Activated T-cell treated with anti-CD3 and anti-CD28 coated beads, Interleukin-2, amount 50 U/mL, for 48 hours (primary cell): ENCODE results near the gene C19orf47.
"Not testable (repeated sequence)": the region's sequence is repeated elsewhere in the genome, so short reads cannot be mapped to it uniquely, and the experiment has no call there.

Experiments used
- DNase-seq, 2 experiments: peaks; one replicate each; pipeline ENCODE4 v3.0.0-alpha.2; 2020

C19orf47 gene

GRCh38 chr19:40342644-40343311, 5.4 kb downstream of the C19orf47 start:
- DNase-seq, result no peak

DNA sequence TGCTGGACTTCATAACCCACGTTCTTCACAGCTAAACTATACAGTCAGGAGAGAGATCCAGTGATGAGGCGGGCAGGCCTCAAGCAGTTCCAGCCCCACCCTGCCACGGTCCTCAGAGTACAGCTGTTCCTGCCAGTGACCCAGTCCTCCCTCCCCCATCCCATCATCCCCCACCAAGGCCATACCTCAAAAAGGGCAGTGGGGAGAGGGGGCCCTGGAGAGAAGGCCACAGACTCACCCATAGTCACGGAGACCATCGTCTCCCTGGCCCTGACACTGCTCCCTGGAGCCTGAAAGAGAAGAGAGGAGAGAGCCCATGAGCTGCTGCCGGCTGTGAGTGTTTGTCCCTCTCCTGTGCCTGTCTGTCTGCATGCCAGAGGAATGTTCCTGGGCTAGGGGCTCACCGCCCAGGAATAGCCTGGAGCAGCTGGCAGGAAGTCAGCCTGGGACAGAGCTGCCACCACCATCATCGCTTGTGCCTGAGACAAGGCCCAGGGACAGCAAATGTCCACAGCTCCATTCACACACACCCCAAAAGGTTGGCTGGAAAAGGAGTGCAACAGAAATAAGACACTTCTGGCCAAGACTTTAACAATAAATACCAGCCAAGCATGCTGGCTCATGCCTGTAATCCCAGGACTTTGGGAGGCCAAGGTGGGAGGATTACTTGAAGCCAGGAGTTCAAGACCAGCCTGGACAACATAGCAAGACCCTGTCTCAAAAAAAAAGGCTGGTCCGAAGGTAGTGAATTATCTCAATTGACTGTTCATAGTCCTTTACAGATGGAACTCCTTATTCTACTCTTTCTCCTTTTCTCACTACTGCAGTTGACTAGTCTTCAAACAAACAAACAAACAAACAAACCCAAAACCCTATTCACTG, 6.4 kb downstream of the C19orf47 start:
- no peak for DNase-seq

DNA sequence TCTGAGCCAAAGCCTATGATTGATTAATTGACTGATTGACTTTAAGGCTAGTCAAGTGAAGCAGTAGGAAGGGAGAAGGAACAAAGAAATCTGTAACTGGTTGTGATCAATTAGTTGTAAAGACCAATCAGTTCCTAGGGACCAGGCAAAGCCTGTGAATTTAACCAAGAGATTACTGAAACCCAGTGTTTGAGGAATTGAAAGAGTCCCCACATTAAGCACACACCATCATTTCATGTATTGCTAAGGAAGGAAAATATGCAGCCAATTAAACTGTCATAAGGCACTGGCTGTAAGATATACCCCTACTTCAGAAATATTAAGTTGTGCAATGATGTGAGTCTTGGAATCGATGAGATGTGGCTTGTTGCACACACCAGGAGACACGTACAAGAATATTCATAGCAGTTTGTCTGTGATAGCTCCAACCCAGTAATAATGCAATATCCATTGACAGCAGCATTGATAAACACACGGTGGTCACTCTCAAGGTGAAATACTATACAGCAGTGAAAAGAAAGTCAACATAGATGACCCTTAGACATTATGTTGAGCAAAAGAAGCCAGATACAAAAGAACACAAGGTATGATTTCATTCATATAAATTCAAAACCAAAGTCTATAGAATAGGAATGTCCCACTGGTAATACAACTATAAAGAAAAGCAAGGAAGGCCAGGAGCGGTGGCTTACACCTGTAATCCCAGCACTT, 9.0 kb downstream of the C19orf47 start:
- DNase-seq, result no peak

DNA sequence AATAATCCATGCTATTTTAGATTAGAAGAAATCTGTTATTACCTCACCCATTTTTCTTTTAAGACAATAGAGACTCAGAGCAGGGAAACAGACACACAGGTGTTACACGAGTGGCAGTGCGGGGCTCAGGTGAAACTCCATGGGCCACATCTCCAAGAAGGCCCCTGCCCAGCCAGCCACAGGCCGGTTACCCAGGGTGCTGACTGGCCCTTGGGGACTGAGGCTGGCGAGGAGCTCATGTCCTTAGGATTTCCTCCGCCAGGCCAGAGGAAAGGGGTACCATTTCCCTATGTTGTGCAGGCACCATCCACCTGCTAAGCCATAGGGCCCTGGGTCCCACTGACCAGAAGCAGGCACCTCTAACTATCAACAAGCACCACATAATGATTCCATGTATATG, 10.6 kb downstream of the C19orf47 start:
- no peak for DNase-seq

- no peak for DNase-seq
These were observed 11.1 kb downstream of the C19orf47 start for GRCh38 chr19:40337107-40337506.

DNA sequence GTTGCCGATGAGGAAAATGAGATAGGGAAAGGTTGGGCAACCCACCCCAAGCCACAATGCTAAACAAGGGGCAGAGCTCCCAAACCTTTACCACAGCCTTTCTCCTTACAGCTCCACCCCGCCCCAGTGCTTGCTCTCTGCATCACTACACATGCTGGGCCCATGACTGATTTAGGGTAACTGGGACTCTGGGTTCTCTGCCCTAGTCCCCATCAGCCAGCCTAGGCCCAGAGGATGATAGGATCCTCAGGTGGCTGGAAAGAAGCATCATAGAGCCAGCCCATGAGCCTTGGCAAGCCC, 11.6 kb downstream of the C19orf47 start:
- no peak for DNase-seq

DNA sequence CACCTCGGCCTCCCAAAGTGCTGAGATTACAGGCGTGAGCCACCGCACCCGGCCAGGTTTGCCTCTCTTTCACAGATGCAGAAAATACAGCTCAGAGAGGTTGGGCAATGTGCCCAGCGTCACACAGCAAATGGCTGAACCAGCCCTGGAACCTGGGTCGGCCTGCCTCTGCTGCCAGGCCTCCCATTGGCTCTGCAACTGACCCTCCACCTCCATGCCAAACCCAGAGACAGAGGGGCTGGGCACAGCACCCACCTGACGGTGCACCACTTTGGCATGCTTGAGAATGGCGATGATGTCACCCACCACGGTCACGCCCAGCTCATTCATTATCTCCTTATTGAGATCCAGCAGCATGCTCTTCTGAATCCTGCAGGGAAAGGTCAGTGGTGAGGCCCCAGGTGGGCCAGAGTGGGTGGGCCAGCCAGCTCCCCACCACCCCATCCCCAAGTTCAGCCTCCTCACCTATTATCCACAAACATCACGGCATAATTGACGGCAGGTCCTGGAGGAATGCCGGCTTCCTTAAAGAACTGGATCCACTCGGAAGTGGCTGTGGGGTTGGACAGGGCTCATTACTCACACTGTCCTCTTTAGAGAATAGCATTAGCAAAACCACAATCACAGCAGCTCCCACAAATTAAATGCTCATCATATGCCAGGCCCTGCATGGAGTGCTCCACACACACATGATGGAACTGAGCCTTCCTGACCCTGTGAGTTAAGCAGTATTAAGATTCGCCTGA, 12.2 kb downstream of the C19orf47 start:
- no peak for DNase-seq

GRCh38 chr19:40335101-40335500, 13.1 kb downstream of the C19orf47 start:
- DNase-seq, result no peak

- not testable (repeated sequence) for DNase-seq
These were observed 15.1 kb downstream of the C19orf47 start for GRCh38 chr19:40333083-40333482.

DNA sequence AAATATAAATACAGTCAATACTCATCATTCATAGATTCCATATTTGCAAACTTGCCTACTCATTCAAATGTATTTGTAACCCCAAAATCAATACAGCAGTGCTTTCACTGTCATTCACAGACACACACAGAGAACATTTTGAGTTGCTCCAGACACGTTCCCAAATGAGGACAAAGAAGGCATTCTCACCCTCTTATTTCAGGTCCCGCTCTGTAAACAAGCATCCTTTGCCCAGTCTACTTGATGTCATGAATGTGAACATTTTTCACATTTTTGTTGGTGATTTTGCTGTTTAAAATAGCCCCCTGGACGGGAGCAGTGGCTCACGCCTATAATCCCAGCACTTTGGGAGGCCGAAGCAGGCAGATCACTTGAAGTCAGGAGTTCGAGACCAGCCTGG, 15.5 kb downstream of the C19orf47 start:
- no peak for DNase-seq

DNA sequence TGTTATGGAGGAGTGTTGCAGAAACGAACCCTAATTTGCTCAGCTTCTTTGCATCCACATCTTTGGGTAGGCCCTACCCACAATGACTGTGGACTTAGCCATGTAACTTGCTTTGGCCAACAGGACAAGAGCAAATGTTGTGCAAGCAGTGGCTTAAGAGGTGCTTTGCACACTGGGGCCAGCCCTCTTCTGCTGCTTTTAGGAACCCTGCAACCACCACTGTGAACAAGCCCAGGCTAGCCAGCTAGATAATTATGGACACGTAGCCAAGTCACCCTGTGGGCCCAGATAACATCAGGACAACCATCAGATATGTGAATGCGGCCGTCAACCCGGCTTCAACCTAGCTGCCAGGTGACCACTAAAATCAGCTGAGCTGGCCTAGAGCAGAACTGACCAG, 17.1 kb downstream of the C19orf47 start:
- DNase-seq, result no peak

GRCh38 chr19:40326201-40326600, 22.0 kb downstream of the C19orf47 start:
- no peak for DNase-seq

DNA sequence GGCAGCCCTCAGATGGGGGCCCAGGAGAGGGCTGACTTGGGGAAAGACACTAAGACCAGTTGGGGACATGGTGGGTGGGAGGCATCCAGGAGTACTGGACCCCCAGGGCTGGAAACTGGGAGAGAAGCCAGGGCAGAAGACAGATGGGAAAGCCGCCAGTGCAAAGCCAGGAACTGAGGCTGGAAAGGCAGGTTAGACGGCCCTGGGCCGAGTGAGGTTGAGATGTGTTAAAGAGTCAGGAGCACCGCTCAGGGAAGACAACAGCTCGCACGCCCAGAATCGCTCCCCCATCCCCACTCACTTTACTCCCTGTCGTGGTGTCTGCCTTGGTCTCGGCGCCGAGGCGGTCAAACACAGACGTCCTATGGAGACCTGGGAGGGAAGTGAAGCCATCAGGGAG, 24.5 kb downstream of the C19orf47 start:
- DNase-seq, result no peak

DNA sequence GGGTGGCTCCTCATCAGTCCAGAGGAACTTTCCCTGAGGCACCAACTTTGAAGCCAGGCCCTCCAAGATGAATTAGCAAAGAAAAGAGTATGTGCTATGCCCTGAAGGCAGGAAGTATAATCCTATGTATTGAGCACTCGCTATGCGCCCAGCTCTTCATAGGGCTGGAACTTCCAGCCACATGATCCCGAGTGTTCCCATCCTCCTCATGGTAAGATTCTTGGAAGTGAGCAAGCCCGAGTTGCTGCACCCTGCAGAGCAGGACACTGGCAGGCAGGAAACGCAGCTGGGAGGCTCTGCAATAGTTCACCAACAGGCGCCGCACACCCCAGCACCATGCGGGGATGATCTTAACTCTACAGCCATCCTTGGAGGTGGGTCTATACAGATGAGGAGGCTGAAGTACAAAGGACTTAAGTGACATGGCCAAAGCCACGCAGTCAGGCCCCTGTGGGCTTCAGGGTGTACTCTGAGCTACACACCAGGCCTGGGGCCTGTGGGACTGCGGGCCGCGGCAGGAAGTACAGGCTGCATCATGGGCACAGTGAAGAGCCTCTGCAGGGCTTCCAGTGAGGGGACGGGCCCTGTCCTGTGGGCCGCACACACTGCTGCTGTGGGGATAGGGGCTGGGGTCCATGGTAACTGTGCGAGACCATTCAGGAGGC, 25.1 kb downstream of the C19orf47 start:
- no peak for DNase-seq

DNA sequence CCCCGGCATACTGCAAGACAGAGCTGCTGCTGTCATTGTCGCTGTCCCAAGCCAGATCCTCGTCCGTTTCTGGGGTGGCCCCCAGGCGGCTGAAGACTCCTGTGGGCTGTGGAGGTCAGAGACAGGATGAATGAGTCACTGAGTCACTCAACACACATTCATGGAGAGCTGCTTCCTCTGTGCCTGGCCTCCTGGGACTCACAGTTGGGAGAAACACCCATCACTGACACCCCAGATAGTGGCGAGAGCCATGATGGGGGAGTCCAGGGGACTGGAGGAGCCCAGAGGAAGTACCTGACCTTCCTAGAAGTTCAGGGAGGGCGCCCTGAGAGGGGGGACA, 26.0 kb downstream of the C19orf47 start:
- DNase-seq, result no peak

DNA sequence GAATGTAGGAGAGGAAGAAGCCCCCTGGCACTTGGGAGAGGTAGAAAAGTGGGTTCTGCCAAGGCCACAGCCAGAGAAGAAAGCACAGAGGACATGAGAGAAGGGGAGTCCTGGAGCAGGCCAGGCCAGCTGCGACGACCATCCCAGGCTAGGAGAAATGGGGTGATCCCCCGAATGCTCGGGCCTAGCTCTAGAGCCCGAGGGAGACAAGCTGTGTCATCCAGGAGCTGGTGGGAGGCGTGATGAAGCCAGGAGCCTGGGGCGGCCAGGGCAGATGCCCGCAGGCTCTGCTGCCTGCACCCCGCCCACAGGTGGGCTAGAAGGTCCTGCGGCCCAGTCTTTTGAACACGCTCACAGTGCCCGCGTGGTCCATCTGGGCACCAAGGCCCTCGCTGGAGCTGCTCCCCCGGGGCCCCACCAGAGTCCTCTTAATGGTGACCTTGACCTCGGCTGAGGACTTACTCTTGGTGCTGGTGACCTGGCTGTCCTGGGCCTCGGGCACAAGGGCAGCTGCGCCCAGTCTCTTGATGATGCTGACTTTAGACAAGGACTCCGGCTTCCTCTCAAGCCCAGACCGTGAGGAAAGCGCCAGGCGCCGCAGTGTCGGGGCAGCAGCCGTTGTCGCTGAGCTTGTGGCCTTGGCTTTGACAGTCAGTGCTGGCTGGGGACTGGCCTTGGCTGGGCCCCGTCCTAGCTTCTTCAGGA, 26.5 kb downstream of the C19orf47 start:
- DNase-seq, result no peak

- DNase-seq, result no peak
These were observed 27.1 kb downstream of the C19orf47 start for GRCh38 chr19:40321076-40321475.

DNA sequence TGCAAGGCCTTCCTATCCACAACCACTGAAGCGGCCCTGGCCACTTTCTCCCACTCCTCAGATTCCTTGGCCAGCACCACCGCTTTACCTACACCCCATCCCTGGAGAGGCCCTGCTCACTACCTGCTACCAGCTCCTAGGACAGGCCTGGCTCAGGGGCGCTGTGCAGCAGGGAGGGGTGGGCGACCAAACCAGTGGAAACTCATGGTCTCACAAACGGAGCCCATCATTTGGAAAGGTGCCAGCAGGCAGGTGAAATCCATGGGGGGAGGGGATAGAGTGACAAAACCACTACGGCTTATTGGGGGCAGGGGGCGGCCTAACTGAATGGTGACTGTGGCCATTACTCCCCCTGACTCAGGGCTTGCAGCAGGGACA, 27.6 kb downstream of the C19orf47 start:
- no peak for DNase-seq

DNA sequence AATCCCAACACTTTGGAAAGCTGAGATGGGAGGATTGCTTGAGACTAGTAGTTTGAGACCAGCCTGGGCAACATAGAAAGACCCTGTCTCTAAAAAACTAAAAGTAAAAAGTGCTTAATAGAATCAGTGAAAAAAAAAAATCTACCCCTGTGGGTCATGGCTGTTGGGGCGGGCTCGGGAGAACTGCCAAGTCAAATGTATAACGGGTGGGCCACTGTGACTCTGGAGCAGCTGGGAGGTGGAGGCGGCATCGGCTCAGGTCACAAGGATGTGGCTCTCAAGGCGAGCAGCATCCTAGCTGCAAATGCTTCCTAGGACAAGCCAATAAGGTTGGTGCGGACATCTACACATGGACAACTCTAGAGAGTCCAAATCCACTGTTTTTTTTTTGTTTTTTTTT, 30.9 kb downstream of the C19orf47 start:
- no peak for DNase-seq

- DNase-seq, result no peak
These were observed 32.3 kb downstream of the C19orf47 start for GRCh38 chr19:40315812-40316470.

- no peak for DNase-seq
These were observed 33.5 kb downstream of the C19orf47 start for GRCh38 chr19:40314656-40315055.
